ENCODE measurements around the gene ALDH8A1.

ALDH8A1 gene

GRCh38 chr6:134979142-134979541 lies 29.2 kb upstream of the ALDH8A1 start:
- Histone ChIP-seq H3K27me3 (ENCODE audit: low read depth, low read length) (no peaks in the 10 kb centered on the region), H3K4me1 (ENCODE audit: control insufficient read depth in 1 of 2, insufficient read depth in 2 of 2, low read length in 2 of 2) (no peaks in the 10 kb centered on the region), H3K4me3 (ENCODE audit: low read depth in 1 of 2, low read length in 2 of 2) (no peak overlapping the region), H3K36me3 (ENCODE audit: control insufficient read depth in 1 of 2, insufficient read depth in 2 of 2, low read length in 2 of 2) (peaks cover 18 to 58% of the 10 kb centered on the region in 2 donors), H3K9me3 (ENCODE audit: control insufficient read depth in 1 of 2, low read length in 2 of 2) (no peaks in the 10 kb centered on the region), H3K27ac (ENCODE audit: low read length) (no peak overlapping the region)

- Histone ChIP-seq H3K4me1 (ENCODE audit: control insufficient read depth in 1 of 2, insufficient read depth in 2 of 2, low read length in 2 of 2) (no peaks in the 10 kb centered on the region), H3K27me3 (ENCODE audit: low read depth, low read length) (no peaks in the 10 kb centered on the region), H3K4me3 (ENCODE audit: low read depth in 1 of 2, low read length in 2 of 2) (no peak overlapping the region), H3K27ac (ENCODE audit: low read length) (no peak overlapping the region), H3K36me3 (ENCODE audit: control insufficient read depth in 1 of 2, insufficient read depth in 2 of 2, low read length in 2 of 2) (peaks cover 3 to 39% of the 10 kb centered on the region in 2 donors), H3K9me3 (ENCODE audit: control insufficient read depth in 1 of 2, low read length in 2 of 2) (no peaks in the 10 kb centered on the region)
Observed at GRCh38 chr6:134974370-134974769, 24.5 kb upstream of the ALDH8A1 start.

- Histone ChIP-seq H3K27ac (ENCODE audit: low read length) (no peak overlapping the region), H3K27me3 (ENCODE audit: low read depth, low read length) (no peaks in the 10 kb centered on the region), H3K4me3 (ENCODE audit: low read depth in 1 of 2, low read length in 2 of 2) (no peak overlapping the region), H3K36me3 (ENCODE audit: control insufficient read depth in 1 of 2, insufficient read depth in 2 of 2, low read length in 2 of 2) (peaks cover 8 to 29% of the 10 kb centered on the region in 2 donors), H3K4me1 (ENCODE audit: control insufficient read depth in 1 of 2, insufficient read depth in 2 of 2, low read length in 2 of 2) (no peaks in the 10 kb centered on the region), H3K9me3 (ENCODE audit: control insufficient read depth in 1 of 2, low read length in 2 of 2) (no peaks in the 10 kb centered on the region)
Observed at GRCh38 chr6:134967711-134968110, 17.8 kb upstream of the ALDH8A1 start.

- Histone ChIP-seq H3K27ac (ENCODE audit: low read length) (no peak overlapping the region), H3K4me3 (ENCODE audit: low read depth in 1 of 2, low read length in 2 of 2) (no peak overlapping the region), H3K27me3 (ENCODE audit: low read depth, low read length) (no peaks in the 10 kb centered on the region), H3K9me3 (ENCODE audit: control insufficient read depth in 1 of 2, low read length in 2 of 2) (peaks cover 0 to 2% of the 10 kb centered on the region in 2 donors), H3K4me1 (ENCODE audit: control insufficient read depth in 1 of 2, insufficient read depth in 2 of 2, low read length in 2 of 2) (no peaks in the 10 kb centered on the region), H3K36me3 (ENCODE audit: control insufficient read depth in 1 of 2, insufficient read depth in 2 of 2, low read length in 2 of 2) (peaks cover 8 to 35% of the 10 kb centered on the region in 2 donors)
Observed at GRCh38 chr6:134964451-134965203, 14.7 kb upstream of the ALDH8A1 start.

GRCh38 chr6:134962421-134962820 lies 12.5 kb upstream of the ALDH8A1 start:
- H3K27ac ChIP-seq (ENCODE audit: low read length): no peak overlapping the region
- H3K9me3 ChIP-seq (ENCODE audit: control insufficient read depth in 1 of 2, low read length in 2 of 2): peaks cover 2 to 3% of the 10 kb centered on the region in 2 donors
- H3K27me3 ChIP-seq (ENCODE audit: low read depth, low read length): no peaks in the 10 kb centered on the region
- H3K4me3 ChIP-seq (ENCODE audit: low read depth in 1 of 2, low read length in 2 of 2): no peak overlapping the region
- H3K4me1 ChIP-seq (ENCODE audit: control insufficient read depth in 1 of 2, insufficient read depth in 2 of 2, low read length in 2 of 2): no peaks in the 10 kb centered on the region
- peaks cover 13 to 46% of the 10 kb centered on the region in 2 donors for H3K36me3 ChIP-seq (ENCODE audit: control insufficient read depth in 1 of 2, insufficient read depth in 2 of 2, low read length in 2 of 2)

GRCh38 chr6:134961366-134961765 lies 11.5 kb upstream of the ALDH8A1 start:
- Histone ChIP-seq H3K4me1 (ENCODE audit: control insufficient read depth in 1 of 2, insufficient read depth in 2 of 2, low read length in 2 of 2) (no peaks in the 10 kb centered on the region), H3K27ac (ENCODE audit: low read length) (no peak overlapping the region), H3K4me3 (ENCODE audit: low read depth in 1 of 2, low read length in 2 of 2) (no peak overlapping the region), H3K27me3 (ENCODE audit: low read depth, low read length) (no peaks in the 10 kb centered on the region), H3K9me3 (ENCODE audit: control insufficient read depth in 1 of 2, low read length in 2 of 2) (peaks cover 2 to 3% of the 10 kb centered on the region in 2 donors), H3K36me3 (ENCODE audit: control insufficient read depth in 1 of 2, insufficient read depth in 2 of 2, low read length in 2 of 2) (peaks cover 13 to 46% of the 10 kb centered on the region in 2 donors)

GRCh38 chr6:134959603-134960002 lies 9.7 kb upstream of the ALDH8A1 start:
- peaks cover 2 to 3% of the 10 kb centered on the region in 2 donors for H3K9me3 ChIP-seq (ENCODE audit: control insufficient read depth in 1 of 2, low read length in 2 of 2)

GRCh38 chr6:134956676-134957075 lies 6.8 kb upstream of the ALDH8A1 start:
- Histone ChIP-seq H3K4me3 (ENCODE audit: low read depth in 1 of 2, low read length in 2 of 2) (no peak overlapping the region), H3K9me3 (ENCODE audit: control insufficient read depth in 1 of 2, low read length in 2 of 2) (peaks cover 2 to 3% of the 10 kb centered on the region in 2 donors), H3K36me3 (ENCODE audit: control insufficient read depth in 1 of 2, insufficient read depth in 2 of 2, low read length in 2 of 2) (peaks cover 5 to 17% of the 10 kb centered on the region in 2 donors), H3K27ac (ENCODE audit: low read length) (no peak overlapping the region), H3K27me3 (ENCODE audit: low read depth, low read length) (no peaks in the 10 kb centered on the region), H3K4me1 (ENCODE audit: control insufficient read depth in 1 of 2, insufficient read depth in 2 of 2, low read length in 2 of 2) (no peaks in the 10 kb centered on the region)

More at GRCh38 chr6:134959603-134960002, 9.7 kb upstream of the ALDH8A1 start:
- Histone ChIP-seq H3K4me1 (ENCODE audit: control insufficient read depth in 1 of 2, insufficient read depth in 2 of 2, low read length in 2 of 2) (no peaks in the 10 kb centered on the region), H3K36me3 (ENCODE audit: control insufficient read depth in 1 of 2, insufficient read depth in 2 of 2, low read length in 2 of 2) (peaks cover 9 to 38% of the 10 kb centered on the region in 2 donors), H3K27ac (ENCODE audit: low read length) (no peak overlapping the region), H3K4me3 (ENCODE audit: low read depth in 1 of 2, low read length in 2 of 2) (no peak overlapping the region), H3K27me3 (ENCODE audit: low read depth, low read length) (no peaks in the 10 kb centered on the region)

GRCh38 chr6:134956032-134956431 lies 6.1 kb upstream of the ALDH8A1 start:
- H3K27me3 ChIP-seq (ENCODE audit: low read depth, low read length): no peaks in the 10 kb centered on the region
- H3K27ac ChIP-seq (ENCODE audit: low read length): no peak overlapping the region
- peaks cover 5 to 12% of the 10 kb centered on the region in 2 donors for H3K36me3 ChIP-seq (ENCODE audit: control insufficient read depth in 1 of 2, insufficient read depth in 2 of 2, low read length in 2 of 2)
- H3K4me1 ChIP-seq (ENCODE audit: control insufficient read depth in 1 of 2, insufficient read depth in 2 of 2, low read length in 2 of 2): no peaks in the 10 kb centered on the region
- H3K4me3 ChIP-seq (ENCODE audit: low read depth in 1 of 2, low read length in 2 of 2): no peak overlapping the region
- H3K9me3 ChIP-seq (ENCODE audit: control insufficient read depth in 1 of 2, low read length in 2 of 2): peaks cover 2 to 3% of the 10 kb centered on the region in 2 donors

GRCh38 chr6:134954272-134955000 lies 4.5 kb upstream of the ALDH8A1 start:
- H3K4me1 ChIP-seq (ENCODE audit: control insufficient read depth in 1 of 2, insufficient read depth in 2 of 2, low read length in 2 of 2): no peaks in the 10 kb centered on the region
- H3K36me3 ChIP-seq (ENCODE audit: control insufficient read depth in 1 of 2, insufficient read depth in 2 of 2, low read length in 2 of 2): peaks cover 5 to 8% of the 10 kb centered on the region in 2 donors
- no peak overlapping the region for H3K4me3 ChIP-seq (ENCODE audit: low read depth in 1 of 2, low read length in 2 of 2)
- no peaks in the 10 kb centered on the region for H3K27me3 ChIP-seq (ENCODE audit: low read depth, low read length)
- H3K27ac ChIP-seq (ENCODE audit: low read length): no peak overlapping the region
- H3K9me3 ChIP-seq (ENCODE audit: control insufficient read depth in 1 of 2, low read length in 2 of 2): peaks cover 0 to 3% of the 10 kb centered on the region in 2 donors

GRCh38 chr6:134951494-134952263 lies 1.8 kb upstream of the ALDH8A1 start:
- Histone ChIP-seq H3K27me3 (ENCODE audit: low read depth, low read length) (no peaks in the 10 kb centered on the region), H3K4me3 (ENCODE audit: low read depth in 1 of 2, low read length in 2 of 2) (no peak overlapping the region), H3K27ac (ENCODE audit: low read length) (no peak overlapping the region), H3K4me1 (ENCODE audit: control insufficient read depth in 1 of 2, insufficient read depth in 2 of 2, low read length in 2 of 2) (no peaks in the 10 kb centered on the region), H3K36me3 (ENCODE audit: control insufficient read depth in 1 of 2, insufficient read depth in 2 of 2, low read length in 2 of 2) (no peaks in the 10 kb centered on the region), H3K9me3 (ENCODE audit: control insufficient read depth in 1 of 2, low read length in 2 of 2) (no peaks in the 10 kb centered on the region)

Measured in muscle layer of duodenum (tissue), 2 donors.